Anterior cingulate cortex (tissue), 58 donors: ENCODE results near the gene HDAC11.
"Not testable (repeated sequence)": the region's sequence is repeated elsewhere in the genome, so short reads cannot be mapped to it uniquely, and the experiment has no call there.

ENCODE experiments used
- DNase-seq, 58 donors: peaks; one replicate each; lab custom pipeline; 2025; lab: John Stamatoyannopoulos, UW

The HDAC11 gene

GRCh38 chr3:13465236-13465873 lies 14.8 kb upstream of the HDAC11 start:
- DNase-seq = no peak

DNA sequence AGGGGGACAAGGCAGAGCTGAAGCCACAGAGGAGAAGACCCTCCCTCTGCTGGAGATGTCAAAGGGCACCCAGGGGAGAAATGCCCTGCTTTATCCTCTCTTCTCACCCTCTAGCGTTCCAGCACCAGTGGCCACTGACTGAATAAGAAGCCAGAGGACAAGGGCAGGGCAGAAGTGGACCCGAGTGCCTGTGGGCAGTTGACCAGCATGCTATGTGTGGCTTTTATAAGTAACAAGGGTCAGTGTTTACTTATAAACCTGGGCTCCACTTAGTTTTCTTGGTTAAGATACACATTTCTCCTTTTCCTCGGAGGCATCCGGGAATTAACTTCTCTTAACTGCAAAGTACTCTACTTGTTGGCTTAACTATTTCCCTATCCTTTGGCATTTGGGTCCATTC lies 13.3 kb upstream of the HDAC11 start:
- no peak for DNase-seq

GRCh38 chr3:13470894-13471574 lies 9.1 kb upstream of the HDAC11 start:
- DNase-seq = no peak

DNA sequence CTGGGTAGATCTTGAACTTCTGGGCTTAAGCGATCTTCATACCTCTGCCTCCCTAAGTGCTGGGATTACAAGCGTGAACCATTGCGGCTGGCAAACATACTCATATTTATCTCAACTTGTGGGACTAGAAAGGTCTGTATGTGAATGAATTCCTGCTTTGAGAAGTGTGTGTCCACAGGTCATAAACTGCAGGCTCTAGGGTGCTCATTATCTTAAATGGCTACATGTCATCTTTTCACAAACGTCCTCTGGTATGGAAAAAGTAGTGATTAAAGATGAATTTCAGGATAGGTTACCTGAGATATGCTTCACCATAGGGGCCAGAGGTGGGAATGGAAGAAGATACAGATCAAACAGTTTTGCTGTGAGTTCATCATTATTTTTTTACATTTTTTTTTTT lies 7.8 kb upstream of the HDAC11 start:
- DNase-seq = no peak

DNA sequence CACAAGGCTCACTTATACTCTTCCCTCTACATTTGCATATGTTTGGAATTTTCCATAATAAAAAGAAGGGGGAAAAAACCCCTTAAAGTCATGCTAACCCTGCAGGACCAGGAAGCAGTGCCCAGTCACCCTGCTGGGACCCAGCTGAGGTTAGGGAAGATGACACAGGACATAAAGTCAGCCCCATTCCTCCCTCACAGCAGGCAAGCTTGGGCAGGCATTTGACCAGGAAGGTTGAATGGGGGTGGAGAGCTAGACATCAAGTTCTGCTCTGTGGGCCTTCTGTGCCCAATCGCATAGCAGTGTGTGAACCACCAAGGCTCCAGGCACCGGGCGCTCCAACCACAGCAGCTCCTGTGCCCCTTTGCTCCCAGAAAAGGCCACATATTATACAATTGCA lies 7.1 kb upstream of the HDAC11 start:
- DNase-seq = no peak

- peak in 3 of 58 donors; percentile 21 to 50 (median 36) for DNase-seq
Measured at GRCh38 chr3:13474021-13474420, 6.1 kb upstream of the HDAC11 start.

- DNase-seq = no peak
Measured at GRCh38 chr3:13474776-13475303, 5.3 kb upstream of the HDAC11 start.

DNA sequence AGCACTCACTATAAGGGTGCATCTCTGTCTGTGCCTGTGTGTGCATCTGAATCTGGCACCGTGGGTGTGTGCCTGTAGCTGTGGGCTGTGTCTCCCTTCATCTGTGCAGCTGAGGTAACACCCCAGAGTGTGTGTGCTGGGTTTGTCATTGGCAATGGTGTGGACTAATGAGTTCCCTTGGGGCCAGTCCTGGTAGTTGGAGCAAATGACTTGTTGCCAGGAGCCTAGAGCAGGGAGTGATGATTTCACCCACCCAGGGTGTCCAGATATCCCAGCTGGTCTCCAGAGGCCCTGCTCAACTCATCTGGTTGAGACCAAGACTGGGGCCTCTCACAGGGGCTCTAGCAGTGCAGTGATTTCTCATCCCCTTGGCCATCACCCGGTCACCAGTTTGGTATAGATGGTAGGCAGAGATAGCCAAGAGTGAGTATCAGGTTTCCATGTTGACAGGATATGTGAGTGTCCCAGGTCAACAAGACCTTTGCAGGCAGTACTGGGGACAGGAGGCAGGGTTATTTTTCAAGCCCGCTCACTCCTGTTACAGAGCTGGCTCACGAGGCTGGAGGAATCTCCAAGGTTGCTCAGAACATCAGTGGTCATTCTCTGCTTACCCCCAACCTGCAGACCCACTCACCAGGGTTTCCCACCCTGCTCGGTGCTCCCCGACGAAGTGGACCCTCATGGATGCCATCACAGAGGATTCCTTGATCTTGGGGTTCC lies 4.1 kb upstream of the HDAC11 start:
- DNase-seq = peak in 1 of 58 donors; percentile 27

- DNase-seq = peak in 18 of 58 donors; percentile 11 to 71 (median 38)
Measured at GRCh38 chr3:13477943-13478342, 2.2 kb upstream of the HDAC11 start.

DNA sequence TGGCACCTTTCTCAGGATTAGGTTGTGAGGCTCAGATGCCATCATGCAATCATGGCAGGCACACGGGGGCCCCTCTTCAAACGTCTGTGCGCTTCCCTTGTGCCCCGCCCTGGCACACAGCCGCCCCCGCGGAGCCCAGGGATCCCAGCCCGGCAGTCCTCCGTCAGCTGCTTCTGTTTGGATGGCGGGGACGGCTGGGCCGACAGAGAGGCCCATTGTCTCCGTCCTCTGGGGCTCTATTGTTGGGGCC lies 849 bp upstream of the HDAC11 start:
- peak in 46 of 58 donors; percentile 27 to 96 (median 88) for DNase-seq

GRCh38 chr3:13480340-13481318 lies 523 bp downstream of the HDAC11 start:
- DNase-seq = peak in 39 of 58 donors; percentile 11 to 76 (median 56)

DNA sequence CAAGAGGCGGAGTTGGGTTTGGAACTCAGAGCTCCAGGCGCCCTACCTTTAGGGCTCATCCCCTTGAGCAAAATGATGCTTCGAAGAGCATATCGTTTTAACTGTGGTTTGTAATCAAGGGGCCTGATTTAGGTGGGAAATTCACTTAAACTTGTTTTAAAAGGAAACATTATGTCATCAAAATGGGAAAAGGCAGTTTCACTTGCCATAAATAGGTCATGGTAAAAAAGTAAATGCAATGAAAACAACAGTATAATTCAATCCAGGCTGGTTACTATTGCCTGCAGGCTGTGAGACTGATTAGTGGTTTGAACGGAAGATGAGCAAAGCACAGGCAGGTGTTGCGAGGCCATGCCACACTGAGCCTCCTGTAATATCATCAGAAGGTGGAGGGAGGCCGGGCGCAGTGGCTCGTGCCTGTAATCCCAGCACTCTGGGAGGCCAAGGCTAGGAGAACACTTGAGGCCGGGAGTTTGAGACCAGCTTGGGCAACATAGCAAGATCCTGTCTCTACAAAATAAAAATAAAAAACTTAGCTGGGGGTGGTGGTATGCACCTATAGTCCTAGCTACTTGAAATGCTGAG lies 2.1 kb downstream of the HDAC11 start:
- no peak for DNase-seq

DNA sequence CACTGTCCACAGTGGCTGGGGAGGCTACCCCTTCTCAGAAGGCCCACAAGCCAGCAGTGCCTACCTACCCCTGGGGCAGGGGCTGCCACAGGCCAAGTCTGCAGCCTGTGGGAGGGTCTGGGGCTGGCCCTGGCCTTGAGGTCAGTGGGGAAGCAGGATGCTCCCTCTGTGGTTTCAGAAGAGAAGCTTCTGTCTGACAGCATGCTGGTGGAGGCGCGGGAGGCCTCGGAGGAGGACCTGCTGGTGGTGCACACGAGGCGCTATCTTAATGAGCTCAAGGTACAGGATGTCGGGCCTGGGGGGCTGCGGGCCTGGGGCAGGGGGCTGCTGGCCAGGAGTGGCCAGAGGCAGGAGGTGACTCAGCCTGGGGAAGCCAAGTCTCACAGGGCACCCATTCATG lies 3.2 kb downstream of the HDAC11 start:
- DNase-seq = no peak

DNA sequence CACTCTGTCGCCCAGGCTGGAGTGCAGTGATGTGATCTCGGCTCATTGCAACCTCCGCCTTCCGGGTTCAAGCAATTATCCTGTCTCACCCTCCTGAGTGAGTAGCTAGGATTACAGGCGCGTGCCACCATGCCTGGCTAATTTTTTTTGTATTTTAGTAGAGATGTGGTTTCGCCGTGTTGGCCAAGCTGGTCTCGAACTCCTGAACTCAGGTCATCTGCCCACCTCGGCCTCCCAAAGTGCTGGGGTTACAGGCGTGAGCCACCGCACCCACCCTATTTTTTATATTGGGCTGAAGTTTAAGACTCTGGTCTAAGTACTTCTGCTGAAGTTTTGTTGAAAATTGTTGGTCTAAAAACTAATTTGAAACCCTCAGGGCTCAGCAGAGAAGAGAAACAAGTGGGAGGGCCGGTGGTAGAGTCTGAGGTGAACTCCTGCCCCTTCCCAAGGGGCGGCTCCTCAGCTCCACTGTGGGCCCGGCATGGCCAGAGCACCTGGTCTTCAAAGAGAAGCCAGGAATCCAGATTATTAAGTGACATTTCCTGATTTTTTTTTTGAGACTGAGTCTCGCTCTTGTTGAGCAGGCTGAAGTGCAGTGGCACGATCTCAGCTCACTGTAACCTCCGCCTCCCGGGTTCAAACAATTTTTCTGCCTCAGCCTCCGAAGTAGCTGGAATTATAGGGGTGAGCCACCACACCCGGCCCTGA lies 4.0 kb downstream of the HDAC11 start:
- no peak for DNase-seq

DNA sequence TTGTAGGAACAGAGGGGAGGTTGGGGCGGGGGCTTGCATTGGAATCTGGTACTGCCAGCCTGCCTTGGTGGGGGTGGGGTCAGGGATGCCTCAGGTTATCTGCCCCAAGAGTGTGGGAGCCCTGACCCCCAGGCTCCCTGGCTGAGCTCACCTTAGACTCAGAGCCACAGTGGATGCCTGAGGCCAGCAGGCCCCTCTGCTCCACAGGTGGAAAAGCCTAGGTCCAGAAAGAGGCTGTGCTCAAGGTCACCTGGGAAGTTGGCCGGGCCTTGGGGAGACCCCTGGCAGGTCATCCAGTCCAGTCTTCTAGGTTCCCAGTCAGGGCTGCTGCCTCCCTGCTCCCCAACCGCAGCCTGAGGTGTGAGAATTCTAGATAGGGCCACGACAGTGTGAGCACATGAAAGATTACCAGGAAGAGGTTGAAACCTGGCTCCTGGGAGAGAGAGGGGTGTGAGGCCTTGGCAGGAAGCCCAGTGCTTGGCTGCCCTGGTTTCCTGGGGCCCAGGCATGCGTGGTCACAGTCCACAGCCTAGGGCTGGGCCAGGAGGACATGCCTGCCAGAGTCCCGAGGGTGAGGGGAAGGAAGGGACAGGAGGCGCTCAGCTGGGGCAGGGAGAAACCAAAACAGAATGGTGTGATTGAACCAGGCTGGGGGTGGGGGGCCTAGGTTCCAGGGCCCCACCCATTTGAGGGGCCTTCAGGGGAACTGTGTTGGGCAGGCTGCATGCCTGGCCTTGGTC lies 4.9 kb downstream of the HDAC11 start:
- peak in 40 of 58 donors; percentile 16 to 70 (median 41) for DNase-seq

DNA sequence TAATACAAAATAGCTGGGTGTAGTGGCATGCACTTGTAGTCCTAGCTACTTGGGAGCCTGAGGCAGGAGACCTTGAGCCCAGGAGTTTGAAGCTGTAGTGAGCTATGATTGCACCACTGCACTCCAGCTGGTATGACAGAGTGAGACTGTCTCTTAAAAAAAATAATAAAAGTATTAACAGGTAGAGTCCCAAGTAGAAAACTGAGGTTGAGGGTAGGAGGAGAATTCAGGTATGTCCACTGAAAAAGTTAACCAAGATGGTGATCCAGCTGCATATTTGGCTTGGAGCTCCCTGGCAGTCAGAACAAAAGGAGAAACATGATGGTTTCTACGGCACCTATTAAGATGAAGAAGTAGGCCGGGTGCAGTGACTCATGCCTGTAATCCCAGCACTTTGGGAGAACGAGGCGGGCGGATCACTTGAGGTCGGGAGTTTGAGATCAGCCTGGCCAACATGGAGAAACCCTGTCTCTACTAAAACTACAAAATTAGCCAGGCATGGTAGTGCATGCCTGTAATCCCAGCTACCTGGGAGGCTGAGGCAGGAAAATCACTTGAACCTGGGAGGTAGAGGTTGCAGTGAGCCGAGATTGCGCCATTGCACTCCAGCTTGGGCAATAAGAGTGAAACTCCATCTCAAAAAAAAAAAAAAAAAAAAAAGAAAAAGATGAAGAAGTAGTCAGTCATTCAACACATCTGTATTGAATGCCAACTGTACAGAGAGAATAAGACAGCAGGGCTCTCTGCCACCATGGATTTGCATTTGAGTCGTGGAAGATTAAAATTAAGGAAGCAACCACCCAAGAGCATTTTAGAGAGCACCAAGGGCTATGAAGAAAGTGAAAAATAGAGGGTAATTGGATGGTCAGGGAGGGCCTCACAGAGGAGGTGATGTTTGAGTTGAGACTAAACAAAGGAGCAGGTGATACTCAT lies 5.8 kb downstream of the HDAC11 start:
- not testable (repeated sequence) for DNase-seq

GRCh38 chr3:13487403-13487802 lies 7.3 kb downstream of the HDAC11 start:
- no peak for DNase-seq
